Measurements from ENCODE around the gene MTF1. TPM values are rescaled to one million over a fixed set of nuclear protein-coding genes. Genes with fewer than 3 reads are reported as not detected.

MTF1 gene
- total RNA-seq, 1 experiment from 2014 or later, result 21.2 TPM

- Histone ChIP-seq H3K9me2 (ENCODE audit: insufficient read depth) (no peaks in the 10 kb centered on the region), H3K27me3 (ENCODE audit: insufficient read depth, low read length) (no peaks in the 10 kb centered on the region), H3K36me3 (ENCODE audit: control insufficient read depth in 1 of 2, insufficient read depth in 2 of 2, low read length in 2 of 2) (peaks cover 8 to 12% of the 10 kb centered on the region in 2 experiments; a peak in 3 of 4 replicates), H3K27ac (ENCODE audit: low read depth, low read length) (no peak overlapping the region), H4K20me1 (ENCODE audit: insufficient read depth) (no peaks in the 10 kb centered on the region; the same call in 1 of the 2 replicates), H3K9me3 (ENCODE audit: control insufficient read depth in 1 of 2, insufficient read depth in 1 of 2, low read depth in 1 of 2, low read length in 2 of 2) (no peaks in the 10 kb centered on the region), H3K9ac (ENCODE audit: low read length) (no peak overlapping the region), H3K4me2 (ENCODE audit: low read length) (no peak overlapping the region), H3K4me3 (replicated peaks in 1 of 2; ENCODE audit: low read depth in 1 of 2, low read length in 2 of 2) (no peak overlapping the region), H3K79me2 (ENCODE audit: insufficient read depth, low read length) (peaks cover 22% of the 10 kb centered on the region), H3K4me1 (ENCODE audit: control insufficient read depth in 1 of 2, insufficient read depth in 2 of 2, low read length in 2 of 2) (peaks cover 9 to 29% of the 10 kb centered on the region in 2 experiments), H2AFZ (ENCODE audit: low read depth, low read length, poor library complexity, severe bottlenecking) (no peak overlapping the region)
- TF ChIP-seq SP1 (IDR thresholded peaks at IDR 0.05; ENCODE audit: low read depth) (no peak), RAD21 (IDR thresholded peaks at IDR 0.05; ENCODE audit: low read depth) (no peak), SIN3A (IDR thresholded peaks at IDR 0.05; ENCODE audit: low read depth) (no peak), EZH2phosphoT487 (IDR thresholded peaks at IDR 0.05; ENCODE audit: borderline replicate concordance) (no peak), CTCF (IDR thresholded peaks at IDR 0.05 in 2 of 3, conservative IDR thresholded peaks at IDR 0.05 in 1 of 3; ENCODE audit: borderline replicate concordance in 1 of 3, insufficient read depth in 1 of 3, low read depth in 2 of 3, low read length in 2 of 3) (no peak), EZH2 (IDR thresholded peaks at IDR 0.05) (no peak), ATF3 (IDR thresholded peaks at IDR 0.05) (no peak), POLR2A (IDR thresholded peaks at IDR 0.05; ENCODE audit: borderline replicate concordance, extremely low read depth, insufficient read depth, insufficient read length) (no peak), MAX (IDR thresholded peaks at IDR 0.05) (no peak), FOSL1 (IDR thresholded peaks at IDR 0.05; ENCODE audit: low read depth) (no peak), ZNF274 (IDR thresholded peaks at IDR 0.05; ENCODE audit: low read depth, low read length) (no peak), REST (IDR thresholded peaks at IDR 0.05; ENCODE audit: low read depth) (no peak), SRF (IDR thresholded peaks at IDR 0.05; ENCODE audit: low read depth) (no peak), YY1 (IDR thresholded peaks at IDR 0.05; ENCODE audit: extremely low read depth, insufficient replicate concordance, low read depth, low read length) (no peak), JUND (IDR thresholded peaks at IDR 0.05) (no peak), CBX3 (IDR thresholded peaks at IDR 0.05; ENCODE audit: low read depth) (no peak)
- ChIA-PET POLR2A (no interaction called here), CTCF (no interaction called here), RAD21 (ENCODE audit: low non-redundant PET in 1 of 2, low total read pairs in 2 of 2, uncharacterized antibody in 2 of 2, unreplicated experiment in 2 of 2) (no interaction called here)
- BruUV-seq (replicated peaks), result no TSS peak
- ATAC-seq (no peak), DNase-seq (ENCODE audit: low read depth, low spot score) (no peak)
- intact Hi-C loops (cut with micrococcal nuclease), result loop anchor here (5.0 kb wide), 1 partner anchor 164 kb away; no protein-coding TSS in a partner anchor
These were observed 45.8 kb downstream of the MTF1 start for GRCh38 chr1:37813529-37814145.
